OCI-LY3 (cell line): Measurements from ENCODE around the gene TAF11L5.
"Not testable (repeated sequence)": the region's sequence is repeated elsewhere in the genome, so short reads cannot be mapped to it uniquely, and the experiment has no call there.

Source experiments
- H2AFZ ChIP-seq: fragments of 200-600, 300-600 bp; shearing (Covaris generic); 2 replicates; pipeline ENCODE4 v1.6.0; 2014; ENCODE audit warnings: antibody characterized with exemption, low read depth, low read length
- H3K27ac ChIP-seq: fragments of 200-600, 300-600 bp; sonication (generic); 2 replicates; pipeline ENCODE4 v1.5.1; 2014; ENCODE audit warnings: mild to moderate bottlenecking, low read length, moderate library complexity, mixed read lengths
- H3K27me3 ChIP-seq: fragments of 200-600, 300-600 bp; sonication (generic); 2 replicates; pipeline ENCODE4 v1.6.1; 2014; ENCODE audit warnings: low read depth, low read length, mixed read lengths
- H3K36me3 ChIP-seq: fragments of 200-600, 300-600 bp; sonication (generic); replicated peaks from 2 replicates; pipeline ENCODE3; 2014; ENCODE audit warnings: low read depth, low read length, mixed read lengths
- H3K4me1 ChIP-seq: fragments of 300-600, 200-600 bp; sonication (generic); 2 replicates; pipeline ENCODE4 v1.6.1; 2014; ENCODE audit warnings: low read length, mixed read lengths
- H3K4me2 ChIP-seq: fragments of 200-600, 300-600 bp; sonication (generic); 2 replicates; pipeline ENCODE4 v1.6.1; 2014; ENCODE audit warnings: low read length, mixed read lengths
- H3K4me3 ChIP-seq: fragments of 300-600, 200-600 bp; sonication (generic); 2 replicates; pipeline ENCODE4 v1.5.1; 2014; ENCODE audit warnings: antibody characterized with exemption, mild to moderate bottlenecking, low read length, moderate library complexity
- H3K79me2 ChIP-seq: fragments of 300-600, 200-600 bp; shearing (Covaris generic); 2 replicates; pipeline ENCODE4 v1.6.1; 2014; ENCODE audit warnings: mild to moderate bottlenecking, low read length, mixed read lengths
- H3K9ac ChIP-seq: fragments of 300-600, 200-600 bp; shearing (Covaris generic); 2 replicates; pipeline ENCODE4 v1.6.0; 2014; ENCODE audit warnings: mild to moderate bottlenecking, low read length, moderate library complexity
- H3K9me3 ChIP-seq: fragments of 200-600, 300-600 bp; shearing (Covaris generic); 2 replicates; pipeline ENCODE4 v1.6.1; 2014; ENCODE audit warnings: low read length, mixed read lengths; ENCODE audit not compliant: insufficient read depth
- H4K20me1 ChIP-seq: fragments of 200-600, 300-600 bp; sonication (generic); 2 replicates; pipeline ENCODE4 v1.6.1; 2016; ENCODE audit warnings: low read length, mixed read lengths; ENCODE audit not compliant: insufficient read depth
- CTCF ChIP-seq: fragments of 200-600, 300-600 bp; sonication (generic); IDR thresholded peaks from 2 replicates; pipeline ENCODE4 v1.5.1; 2014; ENCODE audit warnings: antibody characterized with exemption, low read length, low read depth
- EZH2phosphoT487 ChIP-seq: fragments of 200-600 bp; shearing (Covaris generic); IDR thresholded peaks from 2 replicates; pipeline ENCODE4 v1.6.1; 2018; ENCODE audit warnings: antibody characterized with exemption, mixed run types, low read depth

Gene TAF11L5

GRCh38 chr5:17497446-17497845 is 27.6 kb upstream of the TAF11L5 start:
- no peak overlapping the region for H2AFZ ChIP-seq
- H3K36me3 ChIP-seq = no peaks in the 10 kb centered on the region
- H3K27ac ChIP-seq = no peak overlapping the region
- H3K9ac ChIP-seq = no peak overlapping the region
- no peaks in the 10 kb centered on the region for H4K20me1 ChIP-seq
- H3K9me3 ChIP-seq = no peaks in the 10 kb centered on the region
- H3K79me2 ChIP-seq = no peaks in the 10 kb centered on the region
- no peak overlapping the region for H3K4me2 ChIP-seq
- H3K27me3 ChIP-seq = no peaks in the 10 kb centered on the region
- TF ChIP-seq EZH2phosphoT487 = no peak
- no peak for TF ChIP-seq CTCF
- no peak overlapping the region for H3K4me3 ChIP-seq
- H3K4me1 ChIP-seq = no peaks in the 10 kb centered on the region

DNA sequence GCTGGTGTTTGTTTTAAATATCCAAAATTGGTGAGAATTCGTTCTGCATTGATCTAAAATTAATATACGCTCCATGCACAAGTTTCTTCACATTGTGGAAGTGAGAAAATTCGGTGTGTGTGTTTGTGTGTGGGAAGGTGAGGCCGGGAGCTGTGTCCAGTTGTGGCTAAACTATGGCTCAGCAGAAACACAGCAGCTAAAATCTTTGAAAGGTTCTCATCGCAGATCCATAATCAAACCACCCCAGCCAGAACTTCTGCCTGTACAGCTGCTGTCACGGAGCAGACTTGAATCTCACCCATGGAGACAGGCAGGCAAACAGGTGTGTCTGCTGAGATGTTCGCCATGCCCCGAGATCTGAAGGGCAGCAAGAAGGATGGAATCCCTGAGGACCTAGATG is 27.1 kb upstream of the TAF11L5 start, which contains the start of gene TAF11L2:
Gene TAF11L2 (plus strand): TSS at position 301 of the 400 bp plus-strand sequence.
- not testable (repeated sequence) for H3K27me3 ChIP-seq, H3K9ac ChIP-seq, H3K9me3 ChIP-seq, H2AFZ ChIP-seq, H3K4me1 ChIP-seq, H3K4me3 ChIP-seq, H3K4me2 ChIP-seq, H3K36me3 ChIP-seq, H3K27ac ChIP-seq, H3K79me2 ChIP-seq, H4K20me1 ChIP-seq

DNA sequence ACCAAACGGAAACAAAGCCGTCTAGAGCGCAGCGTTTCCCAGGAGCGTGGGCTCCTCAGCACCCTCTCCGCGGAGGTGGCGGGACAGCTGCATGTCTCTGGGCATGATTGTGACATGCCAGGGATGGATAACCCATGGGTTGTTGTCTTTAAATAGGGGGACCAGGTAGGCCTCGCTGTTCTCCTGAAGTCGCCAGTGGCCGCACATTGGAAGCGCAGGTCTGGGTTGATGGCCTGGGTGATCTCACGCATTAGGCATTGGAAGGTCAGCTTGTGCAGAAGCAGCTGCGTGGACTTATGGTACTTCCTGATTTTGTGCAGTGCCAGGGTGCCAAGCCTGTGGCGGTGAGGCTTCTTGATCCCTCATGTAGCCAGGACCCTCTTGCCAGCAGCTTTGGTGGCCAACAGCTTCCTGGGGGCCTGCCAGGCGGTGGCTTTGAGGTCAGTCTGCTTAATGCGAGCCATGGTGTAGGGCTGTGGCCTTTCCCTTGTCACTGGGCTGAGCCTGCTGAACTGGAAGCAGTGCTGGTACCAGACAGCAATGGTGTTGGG is 13.2 kb upstream of the TAF11L5 start:
- Histone ChIP-seq H3K9ac (no peak overlapping the region), H3K4me3 (no peak overlapping the region), H3K36me3 (no peaks in the 10 kb centered on the region), H3K4me1 (no peaks in the 10 kb centered on the region), H3K27me3 (no peaks in the 10 kb centered on the region), H4K20me1 (no peaks in the 10 kb centered on the region), H3K4me2 (no peak overlapping the region), H3K79me2 (no peaks in the 10 kb centered on the region), H2AFZ (no peak overlapping the region), H3K9me3 (no peaks in the 10 kb centered on the region), H3K27ac (no peak overlapping the region)
- TF ChIP-seq CTCF = no peak
- no peak for TF ChIP-seq EZH2phosphoT487

GRCh38 chr5:17517526-17517925 is 7.5 kb upstream of the TAF11L5 start:
- not testable (repeated sequence) for H3K9ac ChIP-seq, H3K27ac ChIP-seq, H3K4me2 ChIP-seq, H3K79me2 ChIP-seq, H4K20me1 ChIP-seq, H2AFZ ChIP-seq, H3K4me1 ChIP-seq, H3K9me3 ChIP-seq, H3K27me3 ChIP-seq, H3K4me3 ChIP-seq, H3K36me3 ChIP-seq

- H3K4me3 ChIP-seq, H2AFZ ChIP-seq, H3K27ac ChIP-seq, H3K4me2 ChIP-seq, H3K79me2 ChIP-seq, H4K20me1 ChIP-seq, H3K36me3 ChIP-seq, H3K4me1 ChIP-seq, H3K27me3 ChIP-seq, H3K9ac ChIP-seq, H3K9me3 ChIP-seq: not testable (repeated sequence)
Observed at GRCh38 chr5:17518067-17518466, 7.0 kb upstream of the TAF11L5 start, which contains the start of gene TAF11L3. TSS of gene TAF11L3 (plus strand) at chr5:17518367.

- not testable (repeated sequence) for H2AFZ ChIP-seq, H3K9ac ChIP-seq, H3K4me2 ChIP-seq, H4K20me1 ChIP-seq, H3K36me3 ChIP-seq, H3K9me3 ChIP-seq, H3K27me3 ChIP-seq, H3K79me2 ChIP-seq, H3K4me3 ChIP-seq, H3K4me1 ChIP-seq, H3K27ac ChIP-seq
Observed at GRCh38 chr5:17519508-17519907, 5.5 kb upstream of the TAF11L5 start.

DNA sequence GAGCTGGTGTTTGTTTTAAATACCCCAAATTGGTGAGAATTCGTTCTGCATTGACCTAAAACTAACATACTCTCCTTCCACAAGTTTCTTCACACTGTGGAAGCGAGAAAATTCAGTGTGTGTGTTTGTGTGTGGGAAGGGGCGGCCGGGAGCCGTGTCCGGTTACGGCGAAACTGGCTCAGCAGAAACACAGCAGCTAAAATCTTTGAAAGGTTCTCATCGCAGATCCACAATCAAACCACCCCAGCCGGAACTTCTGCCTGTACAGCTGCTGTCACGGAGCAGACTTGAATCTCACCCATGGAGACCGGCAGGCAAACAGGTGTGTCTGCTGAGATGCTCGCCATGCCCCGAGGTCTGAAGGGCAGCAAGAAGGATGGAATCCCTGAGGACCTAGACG is 3.5 kb upstream of the TAF11L5 start, which contains the start of gene TAF11L4:
Gene TAF11L4 (plus strand): TSS at position 301 of the 400 bp plus-strand sequence.
- not testable (repeated sequence) for H3K4me2 ChIP-seq, H3K36me3 ChIP-seq, H4K20me1 ChIP-seq, H3K4me3 ChIP-seq, H3K4me1 ChIP-seq, H3K9ac ChIP-seq, H3K79me2 ChIP-seq, H2AFZ ChIP-seq, H3K27me3 ChIP-seq, H3K9me3 ChIP-seq, H3K27ac ChIP-seq

DNA sequence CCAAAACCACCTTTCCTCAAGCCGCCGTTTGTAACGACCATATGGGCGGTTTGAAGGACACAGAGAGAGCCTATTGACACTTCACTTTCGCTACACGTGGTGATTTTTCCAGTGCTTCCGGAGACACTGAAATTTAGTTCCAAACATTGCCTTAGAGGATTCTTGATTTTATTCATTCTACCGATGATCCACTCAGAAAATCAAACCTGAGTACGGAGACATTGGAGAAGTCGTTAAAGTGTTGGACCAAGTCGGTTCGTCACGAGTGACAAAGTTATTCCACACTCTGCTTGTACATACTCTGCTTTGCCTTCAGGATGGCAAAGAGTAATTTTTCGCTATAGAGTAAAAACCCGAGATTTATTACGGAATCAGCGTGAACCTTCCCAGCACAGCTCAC is 1.5 kb downstream of the TAF11L5 start:
- H3K4me3 ChIP-seq, H3K4me1 ChIP-seq, H3K27me3 ChIP-seq, H3K79me2 ChIP-seq, H2AFZ ChIP-seq, H3K9ac ChIP-seq, H3K36me3 ChIP-seq, H3K4me2 ChIP-seq, H4K20me1 ChIP-seq, H3K27ac ChIP-seq, H3K9me3 ChIP-seq: not testable (repeated sequence)
